PC-9 (cell line): ENCODE data around the gene CLDN14. TPM values are rescaled to one million over a fixed set of nuclear protein-coding genes. Genes with fewer than 3 reads are reported as not detected.

Experiments
- BruUV-seq: library from RNA; stranded (reverse); fragments of 400-500 nt; replicated peaks from 2 replicates; lab custom pipeline; 2021; lab: Mats Ljungman, UMichigan
- CTCF ChIA-PET: fragments of 300-600 bp; sonication (Branson Sonifier 250); formaldehyde crosslinking; loops from one replicate; lab custom pipeline; 2022; ENCODE audit warnings: antibody characterized with exemption; lab: Charles Lee
- POLR2A ChIA-PET: fragments of 300-600 bp; sonication (Branson Sonifier 250); formaldehyde crosslinking; loops from one replicate; lab custom pipeline; 2022; ENCODE audit warnings: antibody characterized with exemption; ENCODE audit not compliant: unreplicated experiment; lab: Charles Lee
- DNase-seq, 2 experiments: peaks; one replicate each; pipeline versions ENCODE4 v3.0.0 to v3.0.0-alpha.2; 2015 to 2022; ENCODE audit warnings: mixed read lengths in 1 of 2
- H2AFZ ChIP-seq: fragments of 200-600 bp; sonication (generic); 2 replicates; pipeline ENCODE4 v1.8.1; 2017; ENCODE audit warnings: antibody characterized with exemption
- H3F3A ChIP-seq: fragments of 200-600 bp; sonication (generic); 2 replicates; pipeline ENCODE4 v1.8.1; 2017; ENCODE audit warnings: antibody characterized with exemption, mild to moderate bottlenecking, low read depth; ENCODE audit not compliant: insufficient read depth
- H3K27ac ChIP-seq: fragments of 200-600 bp; sonication (generic); 2 replicates; pipeline ENCODE4 v1.6.1; 2016; ENCODE audit warnings: mixed run types
- H3K27me3 ChIP-seq: fragments of 200-600 bp; sonication (generic); 2 replicates; pipeline ENCODE4 v1.6.1; 2016; ENCODE audit warnings: low read depth, mixed run types; ENCODE audit not compliant: insufficient read depth
- H3K36me3 ChIP-seq: fragments of 200-600 bp; sonication (generic); 2 replicates; pipeline ENCODE4 v1.6.1; 2016; ENCODE audit warnings: low read depth, mixed run types
- H3K4me1 ChIP-seq: fragments of 200-600 bp; sonication (generic); replicated peaks from 2 replicates; pipeline ENCODE4 v1.6.1; 2016; ENCODE audit warnings: mixed run types; ENCODE audit not compliant: insufficient read depth
- H3K4me2 ChIP-seq: fragments of 200-600 bp; sonication (generic); 2 replicates; pipeline ENCODE4 v1.6.1; 2017; ENCODE audit warnings: mixed run types
- H3K4me3 ChIP-seq: fragments of 200-600 bp; sonication (generic); 2 replicates; pipeline ENCODE4 v1.6.1; 2016; ENCODE audit warnings: mixed run types
- H3K79me2 ChIP-seq: fragments of 200-600 bp; sonication (generic); 2 replicates; pipeline ENCODE4 v1.6.1; 2017; ENCODE audit warnings: low read depth, mixed run types
- H3K9me2 ChIP-seq: fragments of 200-600 bp; sonication (generic); 2 replicates; pipeline ENCODE4 v1.8.1; 2017; ENCODE audit warnings: mild to moderate bottlenecking; ENCODE audit not compliant: insufficient read depth
- H3K9me3 ChIP-seq: fragments of 200-600 bp; sonication (generic); 2 replicates; pipeline ENCODE4 v1.8.1; 2016; ENCODE audit warnings: low read depth; ENCODE audit not compliant: insufficient read depth
- H4K20me1 ChIP-seq: fragments of 200-600 bp; sonication (generic); 2 replicates; pipeline ENCODE4 v1.8.1; 2017; ENCODE audit not compliant: insufficient read depth
- CTCF ChIP-seq: fragments of 200-600 bp; sonication (generic); conservative IDR thresholded peaks from 2 replicates; pipeline ENCODE4 v1.6.1; 2017; ENCODE audit warnings: mixed run types, antibody characterized with exemption, mild to moderate bottlenecking, moderate library complexity
- EZH2 ChIP-seq: fragments of 200-600 bp; sonication (generic); IDR thresholded peaks from 2 replicates; pipeline ENCODE4 v1.8.0; 2017; ENCODE audit warnings: antibody characterized with exemption, low read depth
- intact Hi-C: fragments of 100-400 bp; cut with micrococcal nuclease; formaldehyde crosslinking; loops from one replicate; pipeline ENCODE4 v1.10.0; 2022; ENCODE audit not compliant: unreplicated experiment
- total RNA-seq: library from RNA; stranded (reverse); gene quantifications from 2 replicates; pipeline ENCODE4 v1.2.3, GENCODE V29; 2021

The CLDN14 gene
- total RNA-seq, 1 experiment from 2014 or later: not detected

GRCh38 chr21:36518883-36519492 is 39.1 kb upstream of the CLDN14 start:
- ChIA-PET POLR2A (no interaction called here), CTCF (no interaction called here)
- H3K4me2 ChIP-seq: no peak overlapping the region
- no peaks in the 10 kb centered on the region for H3K27me3 ChIP-seq
- no peak overlapping the region for H3K27ac ChIP-seq
- no peaks in the 10 kb centered on the region for H4K20me1 ChIP-seq
- TF ChIP-seq CTCF (no peak), EZH2 (no peak)
- no TSS peak for BruUV-seq
- H3K9me2 ChIP-seq: no peaks in the 10 kb centered on the region
- H3K36me3 ChIP-seq: no peaks in the 10 kb centered on the region
- H3K9me3 ChIP-seq: no peaks in the 10 kb centered on the region
- no peaks in the 10 kb centered on the region for H3K79me2 ChIP-seq
- no peak for DNase-seq
- H3K4me1 ChIP-seq: no peaks in the 10 kb centered on the region
- H2AFZ ChIP-seq: no peak overlapping the region
- no peaks in the 10 kb centered on the region for H3F3A ChIP-seq
- intact Hi-C loops: loop anchor here (10.0 kb wide), 1 partner anchor 66 kb away; no protein-coding TSS in a partner anchor
- no peak overlapping the region for H3K4me3 ChIP-seq

- Histone ChIP-seq H3K9me3 (no peaks in the 10 kb centered on the region), H3F3A (no peaks in the 10 kb centered on the region), H3K27me3 (no peaks in the 10 kb centered on the region), H4K20me1 (no peaks in the 10 kb centered on the region), H3K27ac (no peak overlapping the region), H3K9me2 (no peaks in the 10 kb centered on the region), H3K36me3 (no peaks in the 10 kb centered on the region), H2AFZ (no peak overlapping the region), H3K4me2 (no peak overlapping the region), H3K4me3 (no peak overlapping the region), H3K79me2 (no peaks in the 10 kb centered on the region), H3K4me1 (no peaks in the 10 kb centered on the region)
- BruUV-seq: no TSS peak
- intact Hi-C loops: loop anchor here (10.0 kb wide), 1 partner anchor 67 kb away; no protein-coding TSS in a partner anchor
- no peak for DNase-seq
- TF ChIP-seq EZH2: no peak
- no peak for TF ChIP-seq CTCF
- ChIA-PET POLR2A (no interaction called here), CTCF (no interaction called here)
These were observed 37.6 kb upstream of the CLDN14 start for GRCh38 chr21:36517366-36518075.

- no peaks in the 10 kb centered on the region for H3K79me2 ChIP-seq
- no peak for TF ChIP-seq EZH2
- no peak for TF ChIP-seq CTCF
- H3K4me1 ChIP-seq: peaks cover 8% of the 10 kb centered on the region
- no peak for DNase-seq
- no peaks in the 10 kb centered on the region for H3K36me3 ChIP-seq
- CTCF ChIA-PET: no interaction called here
- no peak overlapping the region for H3K4me2 ChIP-seq
- BruUV-seq: no TSS peak
- H4K20me1 ChIP-seq: no peaks in the 10 kb centered on the region
- H2AFZ ChIP-seq: no peak overlapping the region
- POLR2A ChIA-PET: no interaction called here
- no peaks in the 10 kb centered on the region for H3K9me2 ChIP-seq
- intact Hi-C loops: loop anchor here (10.0 kb wide), 1 partner anchor 69 kb away; no protein-coding TSS in a partner anchor
- H3K27me3 ChIP-seq: no peaks in the 10 kb centered on the region
- H3K4me3 ChIP-seq: no peak overlapping the region
- H3K27ac ChIP-seq: no peak overlapping the region
- H3K9me3 ChIP-seq: no peaks in the 10 kb centered on the region
- no peaks in the 10 kb centered on the region for H3F3A ChIP-seq
These were observed 36.4 kb upstream of the CLDN14 start for GRCh38 chr21:36516281-36516680.
